HG03457 (cell line): ENCODE measurements around the gene CYP2S1.
"Not testable (repeated sequence)": the region's sequence is repeated elsewhere in the genome, so short reads cannot be mapped to it uniquely, and the experiment has no call there.

Source experiments
- ATAC-seq: cut with Tn5 transposase; IDR thresholded peaks from one replicate; pipeline ENCODE4 v1.9.1; 2021; ENCODE audit warnings: moderate number of reproducible peaks; ENCODE audit not compliant: unreplicated experiment

CYP2S1 gene

DNA sequence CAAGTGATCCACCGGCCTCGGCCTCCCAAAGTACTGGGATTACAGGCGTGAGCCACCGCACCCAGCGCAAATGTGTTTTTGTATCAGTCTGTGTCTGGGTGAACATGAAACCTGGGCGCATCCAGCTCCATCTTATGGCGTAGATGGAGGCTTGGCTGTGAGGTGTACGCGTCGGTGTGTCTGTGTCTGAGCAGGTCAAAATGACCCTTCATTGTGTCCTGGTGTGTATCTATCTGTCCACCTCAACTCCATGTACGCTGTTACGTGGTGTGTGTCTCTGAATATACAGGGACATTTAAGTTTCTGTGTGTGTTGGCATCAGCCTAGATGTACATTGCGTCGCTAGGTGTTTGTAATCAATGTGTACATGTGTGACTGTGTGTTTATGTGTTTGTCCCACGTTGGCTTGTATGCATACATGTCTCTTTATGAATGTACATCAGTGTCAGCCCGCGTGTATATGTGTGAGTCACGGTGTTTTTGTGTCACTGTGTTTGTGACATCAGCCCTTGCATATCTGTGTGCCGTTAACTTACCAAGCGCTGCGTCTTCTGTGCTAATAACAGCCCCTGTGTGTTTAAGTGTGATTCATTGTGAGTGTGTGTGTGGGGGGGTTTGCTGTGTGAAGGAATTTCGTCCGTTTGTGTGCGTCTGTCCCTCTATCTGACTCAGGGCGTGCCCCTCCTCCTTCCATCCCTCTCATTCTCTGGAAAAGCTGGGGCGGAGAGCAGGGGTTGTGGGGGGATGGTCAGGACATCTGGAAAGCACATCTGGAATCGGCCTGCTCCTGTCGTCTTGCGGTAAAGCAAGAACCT is 32.4 kb downstream of the CYP2S1 start:
- ATAC-seq = no peak

DNA sequence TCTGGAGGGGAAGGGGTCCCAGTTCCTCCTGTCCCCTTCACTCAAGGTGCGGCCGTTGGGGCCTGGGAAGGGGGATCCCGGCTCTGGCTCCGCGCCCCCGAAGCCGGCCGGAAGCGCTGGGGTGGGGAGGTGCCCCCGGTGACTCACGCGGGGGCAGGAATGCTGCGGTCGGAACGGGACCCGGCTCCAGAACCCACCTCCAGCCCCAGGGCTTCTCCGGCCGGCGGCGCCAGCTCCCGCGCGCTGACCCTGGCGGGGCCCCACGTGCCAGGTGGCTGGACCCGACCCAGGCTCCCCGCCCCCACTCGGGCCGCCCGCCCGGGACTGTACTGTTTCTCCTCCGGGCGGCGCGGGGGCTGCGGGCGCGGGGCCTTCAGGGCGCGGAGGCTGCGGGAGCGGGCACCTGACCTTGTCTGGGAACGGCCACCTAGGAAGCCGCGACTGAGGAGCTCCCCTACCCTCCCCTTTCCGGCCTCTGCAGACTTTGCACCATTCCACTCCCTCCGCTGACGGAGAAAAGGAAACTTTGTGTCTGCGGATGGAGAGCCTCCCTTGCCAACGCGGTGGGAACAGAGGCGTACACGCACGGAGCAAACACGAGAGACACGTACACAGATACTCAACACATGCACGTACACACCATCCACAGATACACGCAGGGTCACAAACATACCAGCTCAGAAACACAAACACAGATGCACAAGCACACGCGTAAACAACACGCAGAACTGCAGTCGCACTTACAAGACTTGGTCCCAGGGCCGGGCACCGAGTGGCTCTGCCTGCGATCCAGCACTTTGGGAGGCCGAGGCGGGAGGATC is 33.2 kb downstream of the CYP2S1 start:
- no peak for ATAC-seq

DNA sequence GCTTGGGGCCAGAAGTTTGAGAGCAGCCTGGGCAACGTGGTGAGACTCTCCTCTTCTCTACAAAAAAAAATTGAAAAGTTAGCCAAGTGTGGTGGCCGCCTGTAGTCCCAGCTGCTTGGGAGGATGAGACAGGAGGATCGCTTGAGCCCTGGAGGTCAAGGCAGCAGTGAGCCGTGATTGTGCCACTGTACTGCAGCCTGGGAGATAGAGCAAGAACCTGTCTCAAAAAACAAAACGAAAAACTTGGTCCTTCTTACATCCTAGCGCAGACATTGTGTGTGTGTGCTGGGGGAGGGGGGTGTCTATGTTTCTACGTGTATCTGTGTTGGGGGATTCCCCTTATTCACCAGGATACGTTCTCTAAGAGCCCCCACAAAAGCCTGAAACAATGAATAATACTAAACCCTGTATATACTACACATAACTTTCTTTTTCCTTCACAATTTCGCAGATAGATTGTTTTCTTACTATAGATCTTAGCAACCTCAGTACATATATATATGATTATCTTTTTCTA is 33.9 kb downstream of the CYP2S1 start:
- no peak for ATAC-seq

DNA sequence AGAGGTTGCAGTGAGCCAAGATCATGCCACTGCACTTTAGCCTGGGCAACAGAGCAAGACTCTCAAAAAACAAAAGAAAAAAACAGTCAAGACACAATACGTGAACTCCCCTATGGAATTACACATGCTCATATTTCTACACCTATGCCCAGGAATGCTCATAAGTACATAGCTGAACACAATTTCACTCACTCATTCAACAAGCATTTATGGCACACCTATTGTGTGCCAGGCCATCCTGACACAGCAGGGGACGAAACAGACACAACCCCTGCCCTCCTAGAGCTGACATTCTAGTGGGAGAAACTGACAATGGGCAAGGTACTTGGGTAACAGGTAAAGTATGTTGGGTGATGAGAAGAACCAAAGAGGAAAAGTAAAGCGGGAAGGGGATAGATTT is 35.5 kb downstream of the CYP2S1 start:
- ATAC-seq = no peak

DNA sequence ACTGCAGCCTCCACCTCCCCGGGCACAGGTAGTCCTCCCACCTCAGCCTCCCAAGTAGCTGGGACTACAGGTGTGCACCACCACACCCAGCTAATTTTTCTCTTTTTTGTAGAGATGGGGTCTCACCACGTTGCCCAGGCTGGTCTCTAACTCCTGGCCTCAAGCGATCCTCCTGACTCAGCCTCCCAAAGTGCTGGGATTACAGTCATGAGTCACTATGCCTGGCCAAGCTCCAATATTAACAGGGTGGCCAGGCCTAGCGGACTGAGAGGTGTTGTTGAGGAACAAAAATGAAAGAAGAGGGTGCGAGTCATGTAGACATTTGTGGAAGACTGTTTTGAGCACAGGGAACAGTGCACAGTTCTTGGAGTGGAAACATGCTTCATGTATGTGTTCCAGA is 36.3 kb downstream of the CYP2S1 start:
- ATAC-seq = not testable (repeated sequence)

DNA sequence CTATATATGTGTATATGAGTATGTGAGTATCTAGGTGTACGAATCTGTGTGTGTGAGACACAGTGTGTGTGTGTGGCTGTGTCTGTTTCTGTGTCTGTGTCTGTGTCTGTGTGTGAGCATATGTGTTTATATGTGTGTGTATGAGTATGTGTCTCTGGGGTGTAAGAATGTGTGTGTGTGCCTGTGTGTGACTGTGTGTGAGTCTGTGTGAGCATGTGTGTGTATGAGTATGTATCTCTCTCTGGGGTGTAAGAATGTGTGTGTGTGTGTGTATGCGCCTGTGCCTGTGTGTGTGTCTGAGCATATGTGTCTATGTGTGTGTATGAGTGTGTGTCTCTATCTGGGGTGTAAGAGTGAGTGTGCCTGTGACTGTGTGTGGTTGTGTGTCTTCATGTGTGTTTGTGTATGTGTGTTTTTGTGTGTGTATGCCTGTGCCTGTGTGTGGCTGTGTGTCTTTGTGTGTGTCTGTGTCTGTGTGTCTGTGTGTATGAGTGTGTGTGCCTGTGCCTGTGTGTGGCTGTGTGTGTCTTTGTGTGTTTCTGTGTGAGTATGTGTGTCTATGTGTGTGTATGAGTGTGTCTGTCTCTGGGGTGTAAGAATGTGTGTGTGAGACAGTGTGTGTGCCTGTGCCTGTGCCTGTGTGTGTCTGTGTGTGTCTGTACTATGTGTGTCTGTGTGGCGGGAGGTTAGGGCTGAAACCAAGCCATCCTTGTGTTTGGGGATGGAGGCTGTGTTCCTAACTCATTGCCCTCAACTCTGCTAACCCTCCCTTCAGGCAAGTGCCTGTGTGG is 37.2 kb downstream of the CYP2S1 start:
- ATAC-seq = no peak

DNA sequence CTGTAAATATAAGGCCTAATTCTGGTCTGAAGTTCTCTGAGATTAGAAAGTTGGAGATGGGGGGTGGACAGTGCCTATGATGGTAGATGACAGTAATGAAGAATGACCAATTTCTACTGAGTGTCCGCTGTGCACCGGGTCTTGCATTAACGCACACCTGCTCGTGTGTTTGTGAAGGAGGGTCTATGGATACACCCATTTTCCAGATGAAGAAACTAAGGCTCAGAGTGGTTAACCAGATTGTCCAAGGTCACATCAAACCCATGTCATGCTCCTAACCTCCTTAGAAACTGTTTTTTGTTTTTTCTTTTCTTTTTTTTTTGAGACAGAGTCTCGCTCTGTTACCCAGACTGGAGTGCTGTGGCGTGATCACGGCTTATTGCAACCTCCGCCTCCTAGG is 39.7 kb downstream of the CYP2S1 start:
- no peak for ATAC-seq

DNA sequence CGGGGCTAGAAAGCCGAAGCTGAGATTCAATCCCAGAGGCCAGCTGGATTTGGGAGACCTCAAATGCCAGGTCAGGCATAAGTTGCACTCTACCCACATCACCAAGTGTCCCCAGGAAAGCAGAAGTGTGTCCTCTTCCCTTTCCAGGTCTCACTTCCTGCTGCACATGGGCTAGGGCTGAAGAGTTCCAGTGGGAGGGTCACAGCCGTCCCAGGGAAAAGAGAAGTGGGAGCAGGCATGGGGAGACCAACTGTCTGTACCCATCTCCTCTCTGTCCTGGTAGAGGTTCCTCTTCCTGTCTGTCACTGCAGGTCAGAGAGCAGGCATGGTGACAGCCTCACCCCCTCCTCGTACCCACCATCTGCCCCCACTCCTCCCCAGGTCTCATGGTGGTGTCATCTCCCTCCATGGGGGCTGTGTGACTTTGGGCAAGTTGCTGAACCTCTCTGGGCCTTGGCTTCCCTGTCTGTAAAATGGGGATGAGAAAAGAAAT is 40.8 kb downstream of the CYP2S1 start:
- ATAC-seq = no peak

DNA sequence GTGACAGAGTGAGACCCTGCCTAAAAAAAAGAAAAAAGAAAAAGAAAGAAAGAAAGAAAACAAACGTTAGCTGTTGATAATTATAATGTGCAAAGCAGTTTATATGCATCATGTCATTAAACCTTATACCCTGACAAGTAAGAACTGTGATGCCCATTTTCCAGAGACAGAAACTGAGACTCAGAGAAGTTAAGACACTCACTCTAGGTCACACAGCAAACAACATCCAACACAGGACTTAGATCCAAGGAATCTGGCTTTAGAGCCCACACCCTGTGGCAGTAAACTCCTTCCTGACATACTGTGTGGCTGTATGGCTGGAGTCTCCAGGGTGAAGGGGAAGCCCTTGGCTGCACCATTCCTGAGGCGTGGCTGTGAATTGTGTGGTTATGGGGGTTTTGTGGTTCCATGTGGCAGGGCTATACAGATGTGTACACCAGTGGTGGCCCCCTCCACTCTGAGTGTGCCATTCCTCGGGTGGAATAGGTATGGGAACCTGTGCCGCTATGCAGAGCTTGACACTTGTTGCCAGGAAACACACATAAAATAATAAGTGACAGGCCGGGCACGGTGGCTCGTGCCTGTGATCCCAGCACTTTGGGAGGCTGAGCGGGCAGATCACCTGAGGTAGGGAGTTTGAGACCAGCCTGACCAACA is 41.6 kb downstream of the CYP2S1 start:
- ATAC-seq = no peak

DNA sequence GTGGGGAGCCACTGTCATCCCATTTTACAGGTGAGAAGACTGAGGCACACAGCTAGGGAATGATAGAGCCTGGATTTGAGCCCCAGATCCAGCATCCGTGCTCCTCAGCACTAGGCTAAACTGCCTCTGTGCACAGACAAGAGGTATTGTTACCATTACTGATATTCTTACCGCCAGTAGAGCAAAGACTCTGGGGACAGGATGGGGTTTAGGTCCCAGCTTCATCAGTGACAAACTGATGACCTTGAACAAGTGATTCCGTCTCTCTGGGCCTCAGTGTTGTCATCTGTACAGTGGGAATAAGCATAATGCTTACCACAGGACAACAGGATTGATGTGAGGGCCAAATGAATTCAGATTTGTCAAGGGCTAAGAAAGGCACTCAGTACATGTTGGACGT is 42.5 kb downstream of the CYP2S1 start:
- no peak for ATAC-seq

DNA sequence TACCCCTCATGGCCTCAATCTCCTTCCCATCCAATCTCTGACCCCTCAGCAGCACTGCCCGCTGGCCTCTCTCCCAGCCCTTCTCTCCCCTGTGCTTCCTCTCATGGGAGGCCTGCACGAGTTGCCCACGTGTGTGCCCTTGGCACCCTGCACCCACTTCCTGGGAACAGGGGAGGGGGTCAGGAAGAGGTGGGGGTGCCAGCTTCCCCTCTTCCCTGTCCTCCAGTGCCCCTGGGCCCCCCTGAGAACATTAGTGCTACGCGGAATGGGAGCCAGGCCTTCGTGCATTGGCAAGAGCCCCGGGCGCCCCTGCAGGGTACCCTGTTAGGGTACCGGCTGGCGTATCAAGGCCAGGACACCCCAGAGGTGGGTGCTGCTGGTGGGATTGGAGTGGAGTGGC is 45.2 kb downstream of the CYP2S1 start:
- no peak for ATAC-seq

DNA sequence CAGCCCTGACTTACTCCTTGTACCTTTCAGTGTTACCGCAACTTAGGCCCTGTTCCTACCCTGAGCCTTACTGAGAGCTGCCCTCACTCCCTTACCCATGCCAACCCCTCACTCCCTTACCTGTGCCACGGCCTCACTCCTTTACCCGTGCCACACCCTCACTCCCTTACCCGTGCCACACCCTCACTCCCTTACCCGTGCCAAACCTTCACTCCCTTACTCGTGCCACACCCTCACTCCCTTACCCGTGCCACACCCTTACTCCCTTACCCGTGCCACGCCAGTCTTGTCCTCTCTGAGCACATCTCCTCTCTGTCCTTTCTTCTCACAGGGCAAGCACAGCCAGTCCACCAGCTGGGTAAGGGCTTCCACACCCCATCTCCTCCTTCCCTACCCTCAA is 46.3 kb downstream of the CYP2S1 start:
- no peak for ATAC-seq

DNA sequence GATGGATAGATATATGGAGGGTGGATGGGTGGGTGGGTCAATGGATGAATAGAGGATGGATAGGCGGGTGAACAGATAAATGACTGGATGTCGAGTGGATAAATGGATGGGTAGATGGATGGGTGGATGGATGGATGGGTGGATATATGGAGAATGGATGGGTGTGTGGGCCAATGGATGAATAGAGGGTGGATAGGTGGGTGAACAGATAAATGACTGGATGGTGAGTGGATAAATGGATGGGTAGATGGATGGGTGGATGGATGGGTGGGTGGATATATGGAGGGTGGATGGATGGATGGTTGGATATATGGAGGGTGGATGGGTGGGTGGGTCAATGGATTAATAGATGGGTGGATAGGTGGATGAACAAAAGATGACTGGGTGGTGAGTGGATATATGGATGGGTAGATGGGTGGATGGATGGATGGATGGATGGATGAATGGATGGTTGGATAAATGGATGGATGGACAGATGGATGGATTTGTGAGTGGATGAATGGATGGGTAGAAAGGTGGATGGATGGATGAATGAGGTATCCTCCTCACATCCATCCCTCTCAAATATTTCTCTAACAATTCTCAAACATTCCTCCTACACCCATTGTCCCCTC is 47.0 kb downstream of the CYP2S1 start:
- ATAC-seq = no peak

DNA sequence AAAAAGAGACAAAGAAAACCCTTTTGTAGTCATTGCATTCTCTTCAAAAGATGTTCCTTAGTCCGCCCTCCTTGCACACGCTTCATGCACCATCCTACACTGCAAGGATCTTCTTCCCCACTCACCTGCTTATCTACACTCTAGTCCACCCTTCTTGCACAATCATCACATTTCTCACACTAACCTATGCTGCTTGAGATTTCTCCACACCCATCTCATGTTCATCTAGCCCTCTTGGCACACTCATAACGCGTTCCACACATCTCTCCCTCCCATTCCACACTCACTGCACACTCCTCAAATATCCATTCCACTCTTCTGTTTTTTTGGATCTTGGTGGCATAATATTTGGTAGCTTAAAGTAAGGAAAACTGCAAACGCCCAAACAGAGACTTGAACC is 48.8 kb downstream of the CYP2S1 start:
- no peak for ATAC-seq

DNA sequence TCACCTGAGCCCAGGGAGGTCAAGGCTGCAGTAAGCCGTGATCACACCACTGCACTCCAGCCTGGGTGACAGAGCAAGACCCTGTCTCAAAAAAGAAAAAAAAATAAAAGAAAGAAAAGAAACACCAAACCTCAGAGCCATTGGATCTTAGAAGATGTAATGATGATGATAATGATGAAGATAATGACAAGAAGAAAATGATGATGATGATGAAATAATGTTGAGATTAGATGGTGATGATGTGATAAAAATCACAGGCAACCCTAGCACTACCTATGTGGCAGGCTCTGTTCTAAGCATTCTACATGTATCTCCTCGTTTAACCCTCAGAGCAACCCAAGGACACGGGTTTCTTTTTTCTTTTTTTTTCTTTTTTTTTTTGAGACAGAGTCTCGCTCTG is 51.1 kb downstream of the CYP2S1 start:
- ATAC-seq = no peak

DNA sequence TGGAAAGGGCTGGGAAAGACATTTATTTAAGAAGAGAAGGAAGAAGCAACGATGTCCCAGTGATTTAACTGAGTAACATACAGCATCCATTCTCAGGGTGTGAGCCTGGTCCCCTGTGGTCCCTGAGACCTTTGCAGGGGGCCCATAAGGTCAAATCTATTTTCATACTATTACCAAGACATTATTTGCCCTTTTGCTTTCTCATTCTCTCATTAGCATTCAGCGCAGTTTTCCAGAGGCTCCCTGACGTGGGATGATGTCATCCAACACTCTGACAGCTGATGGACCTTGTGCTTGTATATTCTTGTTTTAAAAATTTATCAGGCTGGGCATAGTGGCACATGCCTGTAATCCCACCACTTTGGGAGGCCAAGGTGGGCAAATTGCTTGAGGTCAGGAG is 52.8 kb downstream of the CYP2S1 start:
- ATAC-seq = no peak

DNA sequence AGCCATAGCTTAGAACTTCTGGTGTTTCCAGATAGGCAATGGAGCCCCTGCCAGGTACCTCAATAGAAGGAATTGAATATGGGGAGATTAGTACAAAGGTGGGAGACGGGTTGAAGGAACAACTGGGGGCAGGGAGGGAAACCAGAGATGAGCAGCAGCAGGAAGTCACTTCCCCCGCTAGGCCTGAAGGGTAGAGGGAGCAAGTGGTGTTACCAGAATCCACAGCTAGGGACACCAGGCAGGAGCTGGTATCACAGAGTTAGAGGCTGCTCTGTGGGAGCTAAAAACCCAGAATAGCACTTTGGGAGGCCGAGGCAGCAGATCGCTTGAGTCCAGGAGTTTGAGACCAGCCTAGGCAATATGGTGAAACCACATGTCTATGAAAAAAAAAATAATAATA is 55.9 kb downstream of the CYP2S1 start:
- no peak for ATAC-seq

DNA sequence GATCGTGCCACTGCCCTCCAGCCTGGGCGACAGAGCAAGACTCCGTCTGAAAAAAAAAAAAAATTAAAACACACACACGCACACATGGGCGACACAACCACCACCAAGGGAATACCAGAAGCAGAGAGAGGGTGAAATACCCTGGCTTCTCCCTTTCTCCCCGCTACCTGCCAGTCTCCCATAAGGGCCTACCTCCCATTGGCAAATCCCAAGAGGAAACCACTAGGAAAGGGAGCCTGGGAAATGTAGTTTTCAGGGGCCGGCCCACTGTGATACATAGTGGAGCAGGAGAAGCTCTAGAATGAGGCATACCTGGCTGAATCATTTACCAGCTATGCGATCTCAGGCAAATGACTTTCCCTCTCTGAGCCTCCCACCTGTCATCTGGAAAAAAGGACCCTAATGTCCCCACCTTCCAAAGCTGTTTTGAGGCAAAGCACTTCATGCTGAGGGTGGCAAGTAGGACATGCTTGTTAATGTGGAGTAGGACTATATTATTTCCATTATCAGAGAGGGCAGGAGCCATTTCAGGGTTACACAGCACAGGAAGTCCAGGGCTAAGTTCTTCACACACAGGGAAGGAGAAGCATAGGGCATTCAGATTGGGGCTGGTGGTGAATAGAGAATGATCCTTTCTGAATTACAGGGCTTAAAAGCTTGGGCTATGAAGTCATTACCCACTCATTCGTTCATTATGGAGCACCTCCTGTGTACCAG is 56.8 kb downstream of the CYP2S1 start:
- no peak for ATAC-seq

DNA sequence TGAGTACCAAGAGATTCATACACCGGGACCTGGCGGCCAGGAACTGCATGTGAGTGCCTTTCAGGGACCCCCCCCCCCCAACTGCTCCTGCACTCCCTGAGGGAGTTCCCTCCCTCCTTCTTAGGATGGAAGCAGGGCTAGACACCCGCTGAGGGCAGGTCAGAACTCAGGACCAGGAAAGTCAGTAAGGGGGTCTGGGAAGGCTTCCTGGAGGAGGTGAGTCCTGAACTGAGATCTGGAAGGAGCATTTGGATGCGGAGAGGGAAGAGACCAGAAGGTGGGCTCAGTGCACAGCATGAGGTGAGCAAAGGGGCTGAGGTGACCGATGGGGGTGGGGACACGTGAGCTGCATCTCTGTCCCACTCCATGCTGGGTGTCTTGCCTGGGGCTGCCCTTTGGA is 60.6 kb downstream of the CYP2S1 start:
- ATAC-seq = no peak

DNA sequence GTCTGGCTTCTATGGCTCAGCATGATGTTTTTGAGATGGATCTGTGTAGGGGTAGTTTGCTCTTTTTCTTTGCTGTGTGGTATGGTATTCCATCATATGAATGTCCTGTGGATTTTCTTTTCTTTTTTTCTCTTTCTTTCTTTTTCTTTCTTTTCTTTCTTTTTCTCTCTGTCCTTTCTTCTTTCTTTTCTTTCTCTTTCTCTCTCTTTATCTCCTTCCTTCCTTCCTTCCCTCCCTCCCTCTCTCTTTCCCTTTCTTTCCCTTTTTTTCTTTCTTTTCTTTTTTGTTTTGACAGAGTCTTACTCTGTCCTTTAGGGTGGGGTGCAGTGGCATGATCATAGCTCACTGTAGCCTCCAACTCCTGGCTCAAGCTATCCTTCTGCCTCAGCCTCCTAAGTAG is 62.2 kb downstream of the CYP2S1 start:
- no peak for ATAC-seq
